ENCODE results near the gene NR5A2. TPM values are rescaled to one million over a fixed set of nuclear protein-coding genes. Genes with fewer than 3 reads are reported as not detected.

The NR5A2 gene
- total and polyA plus RNA-seq, 2 donors from 2014 or later: 0.13 to 6.3 TPM

GRCh38 chr1:200073286-200073637 lies 45.8 kb downstream of the NR5A2 start:
- H3K27ac ChIP-seq (ENCODE audit: low read depth in 2 of 2, low read length in 2 of 2): no peak overlapping the region
- intact Hi-C loops (cut with DNase I): no loop called here

DNA sequence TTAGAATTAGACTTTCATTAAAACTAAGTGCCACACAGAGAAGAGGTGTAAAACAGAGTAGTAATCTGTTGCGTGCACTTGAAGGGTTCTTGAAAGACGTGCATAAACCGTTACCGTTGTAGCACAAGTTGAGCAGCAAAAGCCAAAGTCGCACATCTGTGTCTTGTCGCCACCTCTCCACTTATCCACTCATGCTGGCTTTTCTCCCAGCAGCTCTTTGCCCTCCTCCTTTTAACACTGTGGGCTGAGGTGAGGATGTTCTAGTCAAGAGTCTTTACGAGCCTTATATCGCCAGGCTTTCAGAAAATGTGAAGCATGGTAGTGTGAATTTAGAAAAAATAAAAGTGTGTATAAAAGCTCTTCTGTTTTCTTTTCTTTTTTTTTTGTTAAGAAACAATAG lies 48.0 kb downstream of the NR5A2 start:
- Histone ChIP-seq H3K9ac (ENCODE audit: low read length in 3 of 3) (no peak overlapping the region), H3K27me3 (ENCODE audit: control insufficient read depth, insufficient read depth, low read length) (peaks cover 13% of the 10 kb centered on the region), H3K9me3 (ENCODE audit: control insufficient read depth in 2 of 3, insufficient read depth in 1 of 3, low read length in 3 of 3) (no peaks in the 10 kb centered on the region), H3K4me1 (ENCODE audit: control insufficient read depth in 2 of 3, insufficient read depth in 2 of 3, low read depth in 1 of 3, low read length in 3 of 3) (no peaks in the 10 kb centered on the region), H3K4me3 (ENCODE audit: low read length in 3 of 3) (no peak overlapping the region), H3K27ac (ENCODE audit: low read depth in 2 of 2, low read length in 2 of 2) (no peak overlapping the region), H3K36me3 (ENCODE audit: control insufficient read depth in 2 of 3, insufficient read depth in 3 of 3, low read length in 3 of 3) (no peaks in the 10 kb centered on the region)
- TF ChIP-seq, protein P1, sequence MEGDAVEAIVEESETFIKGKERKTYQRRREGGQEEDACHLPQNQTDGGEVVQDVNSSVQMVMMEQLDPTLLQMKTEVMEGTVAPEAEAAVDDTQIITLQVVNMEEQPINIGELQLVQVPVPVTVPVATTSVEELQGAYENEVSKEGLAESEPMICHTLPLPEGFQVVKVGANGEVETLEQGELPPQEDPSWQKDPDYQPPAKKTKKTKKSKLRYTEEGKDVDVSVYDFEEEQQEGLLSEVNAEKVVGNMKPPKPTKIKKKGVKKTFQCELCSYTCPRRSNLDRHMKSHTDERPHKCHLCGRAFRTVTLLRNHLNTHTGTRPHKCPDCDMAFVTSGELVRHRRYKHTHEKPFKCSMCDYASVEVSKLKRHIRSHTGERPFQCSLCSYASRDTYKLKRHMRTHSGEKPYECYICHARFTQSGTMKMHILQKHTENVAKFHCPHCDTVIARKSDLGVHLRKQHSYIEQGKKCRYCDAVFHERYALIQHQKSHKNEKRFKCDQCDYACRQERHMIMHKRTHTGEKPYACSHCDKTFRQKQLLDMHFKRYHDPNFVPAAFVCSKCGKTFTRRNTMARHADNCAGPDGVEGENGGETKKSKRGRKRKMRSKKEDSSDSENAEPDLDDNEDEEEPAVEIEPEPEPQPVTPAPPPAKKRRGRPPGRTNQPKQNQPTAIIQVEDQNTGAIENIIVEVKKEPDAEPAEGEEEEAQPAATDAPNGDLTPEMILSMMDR (IDR thresholded peaks at IDR 0.05; ENCODE audit: borderline replicate concordance, extremely low read depth, insufficient read depth): no peak
- intact Hi-C loops (cut with DNase I): no loop called here
- DNase-seq (no peak), FAIRE-seq (no peak)

More at GRCh38 chr1:200073286-200073637, 45.8 kb downstream of the NR5A2 start:
- Histone ChIP-seq H3K4me3 (ENCODE audit: low read length in 3 of 3) (no peak overlapping the region), H3K36me3 (ENCODE audit: control insufficient read depth in 2 of 3, insufficient read depth in 3 of 3, low read length in 3 of 3) (no peaks in the 10 kb centered on the region), H3K27me3 (ENCODE audit: control insufficient read depth, insufficient read depth, low read length) (peaks cover 13% of the 10 kb centered on the region), H3K9me3 (ENCODE audit: control insufficient read depth in 2 of 3, insufficient read depth in 1 of 3, low read length in 3 of 3) (no peaks in the 10 kb centered on the region), H3K4me1 (ENCODE audit: control insufficient read depth in 2 of 3, insufficient read depth in 2 of 3, low read depth in 1 of 3, low read length in 3 of 3) (no peaks in the 10 kb centered on the region), H3K9ac (ENCODE audit: low read length in 3 of 3) (no peak overlapping the region)
- FAIRE-seq: no peak
- TF ChIP-seq, protein P1 (IDR thresholded peaks at IDR 0.05; ENCODE audit: borderline replicate concordance, extremely low read depth, insufficient read depth): no peak
- DNase-seq: no peak

GRCh38 chr1:200075938-200076546 lies 48.5 kb downstream of the NR5A2 start:
- Histone ChIP-seq H3K4me3 (ENCODE audit: low read length in 3 of 3) (no peak overlapping the region), H3K27me3 (ENCODE audit: control insufficient read depth, insufficient read depth, low read length) (peaks cover 13% of the 10 kb centered on the region), H3K36me3 (ENCODE audit: control insufficient read depth in 2 of 3, insufficient read depth in 3 of 3, low read length in 3 of 3) (no peaks in the 10 kb centered on the region), H3K27ac (ENCODE audit: low read depth in 2 of 2, low read length in 2 of 2) (no peak overlapping the region), H3K9ac (ENCODE audit: low read length in 3 of 3) (no peak overlapping the region), H3K9me3 (ENCODE audit: control insufficient read depth in 2 of 3, insufficient read depth in 1 of 3, low read length in 3 of 3) (no peaks in the 10 kb centered on the region), H3K4me1 (ENCODE audit: control insufficient read depth in 2 of 3, insufficient read depth in 2 of 3, low read depth in 1 of 3, low read length in 3 of 3) (no peaks in the 10 kb centered on the region)
- intact Hi-C loops (cut with DNase I): no loop called here
- DNase-seq (peak in 2 of 5 donors; percentile 37 to 64), FAIRE-seq (no peak)
- TF ChIP-seq, protein P1 (IDR thresholded peaks at IDR 0.05; ENCODE audit: borderline replicate concordance, extremely low read depth, insufficient read depth): no peak
